DND-41 (cell line): Measurements from ENCODE around the gene WDTC1.

Source experiments
- ATAC-seq: fragments of 200-7000 bp; cut with Tn5 transposase; 3 replicates; pipeline ENCODE4 v1.9.1; 2021; ENCODE audit warnings: low read depth; ENCODE audit not compliant: insufficient read depth
- DNase-seq: peaks from one replicate; pipeline ENCODE4 v3.0.0-alpha.2; 2020
- H2AFZ ChIP-seq: 2 replicates; pipeline ENCODE4 v1.6.0; 2012; ENCODE audit warnings: low read depth, low read length
- H3K27ac ChIP-seq: 2 replicates; pipeline ENCODE4 v1.5.1; 2012; ENCODE audit warnings: low read length, inconsistent platforms
- H3K27me3 ChIP-seq: fragments of 200-600 bp; sonication (generic); 2 replicates; pipeline ENCODE4 v1.6.0; 2012; ENCODE audit warnings: low read length, mild to moderate bottlenecking, inconsistent platforms; ENCODE audit not compliant: insufficient read depth, poor library complexity
- H3K36me3 ChIP-seq: 2 replicates; pipeline ENCODE4 v1.5.1; 2012; ENCODE audit warnings: low read length, inconsistent platforms; ENCODE audit not compliant: insufficient read depth
- H3K4me1 ChIP-seq: 2 replicates; pipeline ENCODE4 v1.5.1; 2012; ENCODE audit warnings: mild to moderate bottlenecking, low read length; ENCODE audit not compliant: insufficient read depth
- H3K4me2 ChIP-seq: 2 replicates; pipeline ENCODE4 v1.6.0; 2012; ENCODE audit warnings: mild to moderate bottlenecking, moderate library complexity, low read length, inconsistent platforms; ENCODE audit not compliant: insufficient read depth
- H3K4me3 ChIP-seq, 2 experiments: fragments of 200-600 bp in 1 of 2; shearing (Covaris generic) in 1 of 2; 2 replicates each; pipeline ENCODE4 v1.5.1; 2012 to 2016; ENCODE audit warnings: inconsistent platforms in 2 of 2, low read length in 2 of 2, mild to moderate bottlenecking in 2 of 2, low read depth in 1 of 2, moderate library complexity in 1 of 2
- H3K79me2 ChIP-seq: 2 replicates; pipeline ENCODE4 v1.6.0; 2012; ENCODE audit warnings: low read length, inconsistent platforms; ENCODE audit not compliant: insufficient read depth
- H3K9ac ChIP-seq: 2 replicates; pipeline ENCODE4 v1.6.0; 2012; ENCODE audit warnings: low read depth, mild to moderate bottlenecking, inconsistent platforms, low read length, moderate library complexity
- H3K9me3 ChIP-seq: 2 replicates; pipeline ENCODE4 v1.5.1; 2012; ENCODE audit warnings: low read length, moderate library complexity, mild to moderate bottlenecking, inconsistent platforms; ENCODE audit not compliant: insufficient read depth, severe bottlenecking
- H4K20me1 ChIP-seq: 2 replicates; pipeline ENCODE4 v1.6.0; 2012; ENCODE audit warnings: low read length; ENCODE audit not compliant: insufficient read depth
- EZH2 ChIP-seq: IDR thresholded peaks from 3 replicates; pipeline ENCODE4 v1.6.1; 2012; ENCODE audit warnings: borderline replicate concordance, low read depth, mild to moderate bottlenecking, moderate library complexity, low read length, inconsistent platforms; ENCODE audit not compliant: severe bottlenecking
- TF ChIP-seq, protein P1 (sequence below): IDR thresholded peaks from 2 replicates; pipeline ENCODE4 v1.5.1; 2012; ENCODE audit warnings: borderline replicate concordance, low read length, moderate library complexity, mild to moderate bottlenecking; ENCODE audit not compliant: poor library complexity, severe bottlenecking; ENCODE audit errors: extremely low read depth

Gene WDTC1

GRCh38 chr1:27307874-27308598 lies 73.6 kb downstream of the WDTC1 start:
- Histone ChIP-seq H2AFZ (no peak overlapping the region), H3K9me3 (no peaks in the 10 kb centered on the region), H3K27ac (no peak overlapping the region), H4K20me1 (no peaks in the 10 kb centered on the region), H3K9ac (no peak overlapping the region), H3K27me3 (no peaks in the 10 kb centered on the region), H3K4me1 (no peaks in the 10 kb centered on the region), H3K79me2 (no peaks in the 10 kb centered on the region), H3K36me3 (peaks cover 6% of the 10 kb centered on the region; the same call in 1 of the 2 replicates), H3K4me2 (no peak overlapping the region), H3K4me3 (no peak overlapping the region)
- DNase-seq (no peak), ATAC-seq (no peak)
- TF ChIP-seq, protein P1, sequence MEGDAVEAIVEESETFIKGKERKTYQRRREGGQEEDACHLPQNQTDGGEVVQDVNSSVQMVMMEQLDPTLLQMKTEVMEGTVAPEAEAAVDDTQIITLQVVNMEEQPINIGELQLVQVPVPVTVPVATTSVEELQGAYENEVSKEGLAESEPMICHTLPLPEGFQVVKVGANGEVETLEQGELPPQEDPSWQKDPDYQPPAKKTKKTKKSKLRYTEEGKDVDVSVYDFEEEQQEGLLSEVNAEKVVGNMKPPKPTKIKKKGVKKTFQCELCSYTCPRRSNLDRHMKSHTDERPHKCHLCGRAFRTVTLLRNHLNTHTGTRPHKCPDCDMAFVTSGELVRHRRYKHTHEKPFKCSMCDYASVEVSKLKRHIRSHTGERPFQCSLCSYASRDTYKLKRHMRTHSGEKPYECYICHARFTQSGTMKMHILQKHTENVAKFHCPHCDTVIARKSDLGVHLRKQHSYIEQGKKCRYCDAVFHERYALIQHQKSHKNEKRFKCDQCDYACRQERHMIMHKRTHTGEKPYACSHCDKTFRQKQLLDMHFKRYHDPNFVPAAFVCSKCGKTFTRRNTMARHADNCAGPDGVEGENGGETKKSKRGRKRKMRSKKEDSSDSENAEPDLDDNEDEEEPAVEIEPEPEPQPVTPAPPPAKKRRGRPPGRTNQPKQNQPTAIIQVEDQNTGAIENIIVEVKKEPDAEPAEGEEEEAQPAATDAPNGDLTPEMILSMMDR, result no peak

DNA sequence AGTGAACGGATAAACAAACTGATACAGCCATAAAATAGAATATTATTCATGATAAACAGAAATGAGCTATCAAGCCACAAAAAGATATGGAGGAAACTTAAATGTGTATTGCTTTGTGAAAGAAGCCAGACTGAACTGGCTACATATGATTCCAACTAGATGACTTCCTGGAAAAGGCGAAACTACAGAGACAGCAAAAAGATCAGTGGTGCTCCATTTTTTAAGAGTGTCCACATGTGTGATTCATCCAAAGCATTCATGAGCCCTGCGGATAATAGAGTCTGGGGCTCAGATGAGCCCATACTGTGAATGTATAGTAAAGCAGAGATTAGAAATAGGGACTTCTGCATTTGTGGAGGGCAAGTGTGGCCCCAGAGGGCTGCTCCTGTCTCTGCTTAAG lies 79.7 kb downstream of the WDTC1 start:
- Histone ChIP-seq H3K4me2 (no peak overlapping the region), H3K36me3 (no peaks in the 10 kb centered on the region), H4K20me1 (no peaks in the 10 kb centered on the region), H3K4me3 (no peak overlapping the region), H3K9ac (no peak overlapping the region), H3K4me1 (no peaks in the 10 kb centered on the region), H2AFZ (no peak overlapping the region), H3K27ac (no peak overlapping the region), H3K27me3 (no peaks in the 10 kb centered on the region), H3K9me3 (no peaks in the 10 kb centered on the region), H3K79me2 (no peaks in the 10 kb centered on the region)
- DNase-seq (no peak), ATAC-seq (no peak)
- no peak for TF ChIP-seq EZH2
- TF ChIP-seq, protein P1, result no peak

- no peaks in the 10 kb centered on the region for H3K27me3 ChIP-seq
- no peak overlapping the region for H3K9ac ChIP-seq
- no peak overlapping the region for H2AFZ ChIP-seq
- H3K4me3 ChIP-seq, result no peak overlapping the region
- H3K27ac ChIP-seq, result no peak overlapping the region
- ATAC-seq, result no peak
- no peaks in the 10 kb centered on the region for H3K79me2 ChIP-seq
- no peaks in the 10 kb centered on the region for H3K4me1 ChIP-seq
- H4K20me1 ChIP-seq, result no peaks in the 10 kb centered on the region
- H3K9me3 ChIP-seq, result no peaks in the 10 kb centered on the region
- no peaks in the 10 kb centered on the region for H3K36me3 ChIP-seq
- no peak for DNase-seq
- no peak overlapping the region for H3K4me2 ChIP-seq
- no peak for TF ChIP-seq EZH2
- TF ChIP-seq, protein P1, result no peak
Observed at GRCh38 chr1:27314737-27315136, 80.3 kb downstream of the WDTC1 start.

DNA sequence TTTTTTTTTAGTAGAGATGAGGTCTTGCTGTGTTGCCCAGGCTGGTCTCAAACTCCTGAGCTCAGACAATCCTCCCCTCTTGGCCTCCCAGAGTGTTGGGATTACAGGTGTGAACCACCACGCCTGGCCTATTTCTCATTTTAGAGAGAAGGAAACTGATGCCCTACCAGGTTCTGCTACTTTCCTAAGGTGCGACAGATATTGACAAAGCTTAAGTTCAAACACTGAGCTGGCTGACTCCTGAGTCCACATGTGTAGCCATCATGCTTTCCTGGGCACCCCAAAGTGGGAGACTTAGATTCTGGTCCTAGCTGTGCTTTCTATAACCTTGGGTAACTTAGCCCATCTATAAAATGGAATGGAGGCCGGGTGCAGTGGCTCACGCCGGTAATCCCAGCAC lies 82.4 kb downstream of the WDTC1 start:
- Histone ChIP-seq H3K9ac (no peak overlapping the region), H3K4me1 (peaks cover 10% of the 10 kb centered on the region), H4K20me1 (no peaks in the 10 kb centered on the region), H3K4me2 (no peak overlapping the region), H3K36me3 (no peaks in the 10 kb centered on the region), H3K79me2 (peaks cover 3% of the 10 kb centered on the region; the same call in 1 of the 2 replicates), H2AFZ (no peak overlapping the region), H3K27ac (no peak overlapping the region), H3K4me3 (no peak overlapping the region), H3K27me3 (no peaks in the 10 kb centered on the region), H3K9me3 (no peaks in the 10 kb centered on the region)
- no peak for ATAC-seq
- TF ChIP-seq, protein P1, result no peak
- TF ChIP-seq EZH2, result no peak
- DNase-seq, result no peak
